ENCODE measurements around the gene EIF4E3.

DNA sequence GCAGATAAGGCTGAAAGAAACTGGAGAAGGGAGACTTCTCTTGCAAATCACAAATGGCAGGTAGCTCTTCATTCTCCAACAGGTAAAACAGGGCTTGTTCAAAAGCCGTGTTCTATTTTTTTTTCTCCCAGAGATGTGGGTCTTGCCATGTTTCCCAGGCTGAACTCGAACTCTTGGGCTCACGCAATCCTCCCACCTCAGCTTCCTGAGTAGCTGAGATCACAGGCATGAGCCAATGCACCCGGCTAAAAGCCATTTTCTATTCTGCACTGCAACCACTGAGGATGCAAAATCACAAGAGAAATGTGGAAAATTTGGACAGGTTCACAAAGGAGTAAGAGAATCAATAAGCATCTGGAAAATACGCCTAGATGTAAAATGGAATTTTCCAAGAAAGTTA lies 19.5 kb downstream of the EIF4E3 start:
- TF ChIP-seq, protein P1, sequence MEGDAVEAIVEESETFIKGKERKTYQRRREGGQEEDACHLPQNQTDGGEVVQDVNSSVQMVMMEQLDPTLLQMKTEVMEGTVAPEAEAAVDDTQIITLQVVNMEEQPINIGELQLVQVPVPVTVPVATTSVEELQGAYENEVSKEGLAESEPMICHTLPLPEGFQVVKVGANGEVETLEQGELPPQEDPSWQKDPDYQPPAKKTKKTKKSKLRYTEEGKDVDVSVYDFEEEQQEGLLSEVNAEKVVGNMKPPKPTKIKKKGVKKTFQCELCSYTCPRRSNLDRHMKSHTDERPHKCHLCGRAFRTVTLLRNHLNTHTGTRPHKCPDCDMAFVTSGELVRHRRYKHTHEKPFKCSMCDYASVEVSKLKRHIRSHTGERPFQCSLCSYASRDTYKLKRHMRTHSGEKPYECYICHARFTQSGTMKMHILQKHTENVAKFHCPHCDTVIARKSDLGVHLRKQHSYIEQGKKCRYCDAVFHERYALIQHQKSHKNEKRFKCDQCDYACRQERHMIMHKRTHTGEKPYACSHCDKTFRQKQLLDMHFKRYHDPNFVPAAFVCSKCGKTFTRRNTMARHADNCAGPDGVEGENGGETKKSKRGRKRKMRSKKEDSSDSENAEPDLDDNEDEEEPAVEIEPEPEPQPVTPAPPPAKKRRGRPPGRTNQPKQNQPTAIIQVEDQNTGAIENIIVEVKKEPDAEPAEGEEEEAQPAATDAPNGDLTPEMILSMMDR (IDR thresholded peaks at IDR 0.05): no peak
- TF ChIP-seq POLR2A (IDR thresholded peaks at IDR 0.05): no peak
